CD14-positive monocyte (primary cell): ENCODE results near the gene DDX39A. TPM values are rescaled to one million over a fixed set of nuclear protein-coding genes. Genes with fewer than 3 reads are reported as not detected.

Experiments used
- DNase-seq, 3 donors: peaks; one replicate each; pipeline ENCODE4 v3.0.0-alpha.2; 2011 to 2022
- H2AFZ ChIP-seq: 2 replicates; pipeline ENCODE4 v1.6.0; 2012; ENCODE audit warnings: mild to moderate bottlenecking, low read depth, low read length, inconsistent platforms; ENCODE audit not compliant: insufficient read depth, poor library complexity, severe bottlenecking
- H3K27ac ChIP-seq, 2 donors: 1 replicate in 1 of 2; 2 replicates in 1 of 2; pipeline ENCODE4 v1.5.1; 2012 to 2013; ENCODE audit warnings: low read length in 2 of 2, control low read depth in 1 of 2, inconsistent platforms in 1 of 2, low read depth in 1 of 2, mild to moderate bottlenecking in 1 of 2
- H3K27me3 ChIP-seq, 2 donors: one replicate each; pipeline versions ENCODE4 v1.6.0 to v1.6.1; 2011 to 2013; ENCODE audit warnings: low read length in 2 of 2; ENCODE audit not compliant: control insufficient read depth in 2 of 2, insufficient read depth in 2 of 2
- H3K36me3 ChIP-seq, 2 donors: replicated peaks in 1 of 2; 1 replicate in 1 of 2; 2 replicates in 1 of 2; pipeline versions ENCODE4 v1.5.1 to v1.6.1; 2012 to 2013; ENCODE audit warnings: low read length in 2 of 2, control low read depth in 1 of 2, inconsistent platforms in 1 of 2, mild to moderate bottlenecking in 1 of 2; ENCODE audit not compliant: insufficient read depth in 2 of 2, control insufficient read depth in 1 of 2
- H3K4me1 ChIP-seq, 2 donors: 1 replicate in 1 of 2; 2 replicates in 1 of 2; pipeline versions ENCODE4 v1.5.1 to v1.6.1; 2012 to 2013; ENCODE audit warnings: low read length in 2 of 2, control low read depth in 1 of 2, inconsistent platforms in 1 of 2, mild to moderate bottlenecking in 1 of 2, moderate library complexity in 1 of 2; ENCODE audit not compliant: insufficient read depth in 2 of 2, control insufficient read depth in 1 of 2
- H3K4me2 ChIP-seq: replicated peaks from 2 replicates; pipeline ENCODE3; 2012; ENCODE audit warnings: low read length, moderate library complexity, mild to moderate bottlenecking; ENCODE audit not compliant: poor library complexity, severe bottlenecking; ENCODE audit errors: extremely low read depth
- H3K4me3 ChIP-seq, 3 experiments: fragments of 200-600 bp in 1 of 3; sonication (generic) in 1 of 3; replicated peaks in 1 of 3; 1 replicate in 2 of 3; 2 replicates in 1 of 3; pipeline ENCODE4 v1.5.1; 2011 to 2013; ENCODE audit warnings: low read length in 3 of 3, mild to moderate bottlenecking in 3 of 3, control low read depth in 2 of 3, low read depth in 2 of 3, inconsistent platforms in 1 of 3, moderate library complexity in 1 of 3
- H3K79me2 ChIP-seq: 2 replicates; pipeline ENCODE4 v1.6.0; 2012; ENCODE audit warnings: mild to moderate bottlenecking, control low read depth, inconsistent platforms, low read length, moderate library complexity; ENCODE audit not compliant: insufficient read depth
- H3K9ac ChIP-seq: 2 replicates; pipeline ENCODE4 v1.6.0; 2017; ENCODE audit warnings: low read length, mild to moderate bottlenecking; ENCODE audit not compliant: insufficient read depth, poor library complexity, severe bottlenecking
- H3K9me3 ChIP-seq, 2 donors: replicated peaks in 1 of 2; 1 replicate in 1 of 2; 2 replicates in 1 of 2; pipeline versions ENCODE4 v1.5.1 to v1.6.1; 2012 to 2013; ENCODE audit warnings: low read length in 2 of 2, control low read depth in 1 of 2; ENCODE audit not compliant: control insufficient read depth in 1 of 2, insufficient read depth in 1 of 2
- H4K20me1 ChIP-seq: 2 replicates; pipeline ENCODE4 v1.6.0; 2012; ENCODE audit warnings: mild to moderate bottlenecking, low read length, control low read depth, moderate library complexity; ENCODE audit not compliant: insufficient read depth
- H3K27ac Mint-ChIP-seq, 7 donors: one replicate each; pipeline ENCODE4 v1.8.0; 2020; ENCODE audit warnings: mild to moderate bottlenecking in 7 of 7, mixed read lengths in 7 of 7, moderate library complexity in 6 of 7, inconsistent platforms in 2 of 7
- H3K27me3 Mint-ChIP-seq, 3 donors: one replicate each; pipeline ENCODE4 v1.8.0; 2021 to 2022; ENCODE audit warnings: low read depth in 3 of 3, mild to moderate bottlenecking in 3 of 3, mixed read lengths in 3 of 3, moderate library complexity in 3 of 3, inconsistent platforms in 1 of 3
- H3K36me3 Mint-ChIP-seq, 2 donors: one replicate each; pipeline ENCODE4 v1.8.0; 2020; ENCODE audit warnings: mixed read lengths in 2 of 2, inconsistent platforms in 1 of 2, mild to moderate bottlenecking in 1 of 2
- H3K4me1 Mint-ChIP-seq: one replicate; pipeline ENCODE4 v1.8.0; 2020; ENCODE audit warnings: mild to moderate bottlenecking, mixed read lengths
- H3K4me3 Mint-ChIP-seq, 2 donors: one replicate each; pipeline ENCODE4 v1.8.0; 2020; ENCODE audit warnings: mild to moderate bottlenecking in 2 of 2, mixed read lengths in 2 of 2, moderate library complexity in 1 of 2
- H3K9me3 Mint-ChIP-seq, 7 donors: one replicate each; pipeline ENCODE4 v1.8.0; 2020 to 2022; ENCODE audit warnings: mixed read lengths in 7 of 7, mild to moderate bottlenecking in 6 of 7, moderate library complexity in 6 of 7, inconsistent platforms in 2 of 7
- WGBS: methylation state at CpG from one replicate; pipeline ENCODE4 v1.1.5; 2013; ENCODE audit warnings: missing lambda C conversion rate; ENCODE audit not compliant: insufficient coverage; 5-methylcytosine and 5-hydroxymethylcytosine counted together
- intact Hi-C, 2 donors: fragments of 100-400 bp; cut with micrococcal nuclease; formaldehyde crosslinking; loops; one replicate each; pipeline versions ENCODE4 v1.15.0 to v1.15.1; 2023
- polyA plus RNA-seq, 3 donors: library from polyadenylated mRNA; depleted of rRNA in 1 of 3; unstranded in 2 of 3; stranded (reverse) in 1 of 3; fragments of 300-500 nt in 2 of 3; fragments of >200 nt in 1 of 3; fragmentation: Illumina TruSeq in 2 of 3; gene quantifications; 1 replicate in 2 of 3; 2 replicates in 1 of 3; pipeline ENCODE4 v1.2.3, GENCODE V29; 2012 to 2021
- TF ChIP-seq, protein P1 (sequence below): fragments of 200-600 bp; IDR thresholded peaks from one replicate; pipeline ENCODE4 v1.8.0; 2022; ENCODE audit warnings: antibody characterized with exemption, mild to moderate bottlenecking

The DDX39A gene
- polyA plus RNA-seq, 3 donors = 78.7 to 187 (median 83.5) TPM

GRCh38 chr19:14416817-14417231 is 2.3 kb downstream of the DDX39A start:
- H3K4me1 ChIP-seq = peaks cover 35 to 42% of the 10 kb centered on the region in 2 donors
- no peak overlapping the region for H2AFZ ChIP-seq
- peaks cover 73% of the 10 kb centered on the region for H4K20me1 ChIP-seq
- peak overlapping the region in 1 of 3 experiments; percentile 33 for H3K4me3 ChIP-seq
- H3K27ac ChIP-seq = peak overlapping the region; percentile 19 to 59
- intact Hi-C loops = no loop called here
- H3K79me2 ChIP-seq = peaks cover 73% of the 10 kb centered on the region
- Mint-ChIP-seq H3K27me3 (peaks cover 0 to 18% (median 0%) of the 10 kb centered on the region in 3 donors), H3K4me1 (peaks cover 46% of the 10 kb centered on the region), H3K36me3 (peaks cover 20 to 30% of the 10 kb centered on the region in 2 donors), H3K27ac (peak overlapping the region; percentile 62 to 97 (median 77)), H3K4me3 (peak overlapping the region; percentile 30 to 53), H3K9me3 (peaks cover 0 to 1% (median 0%) of the 10 kb centered on the region in 7 donors)
- DNase-seq = peak in 2 of 3 donors; percentile 34 to 54
- no peaks in the 10 kb centered on the region for H3K9me3 ChIP-seq
- no peaks in the 10 kb centered on the region for H3K27me3 ChIP-seq
- peaks cover 17 to 23% of the 10 kb centered on the region in 2 donors for H3K36me3 ChIP-seq
- TF ChIP-seq, protein P1, sequence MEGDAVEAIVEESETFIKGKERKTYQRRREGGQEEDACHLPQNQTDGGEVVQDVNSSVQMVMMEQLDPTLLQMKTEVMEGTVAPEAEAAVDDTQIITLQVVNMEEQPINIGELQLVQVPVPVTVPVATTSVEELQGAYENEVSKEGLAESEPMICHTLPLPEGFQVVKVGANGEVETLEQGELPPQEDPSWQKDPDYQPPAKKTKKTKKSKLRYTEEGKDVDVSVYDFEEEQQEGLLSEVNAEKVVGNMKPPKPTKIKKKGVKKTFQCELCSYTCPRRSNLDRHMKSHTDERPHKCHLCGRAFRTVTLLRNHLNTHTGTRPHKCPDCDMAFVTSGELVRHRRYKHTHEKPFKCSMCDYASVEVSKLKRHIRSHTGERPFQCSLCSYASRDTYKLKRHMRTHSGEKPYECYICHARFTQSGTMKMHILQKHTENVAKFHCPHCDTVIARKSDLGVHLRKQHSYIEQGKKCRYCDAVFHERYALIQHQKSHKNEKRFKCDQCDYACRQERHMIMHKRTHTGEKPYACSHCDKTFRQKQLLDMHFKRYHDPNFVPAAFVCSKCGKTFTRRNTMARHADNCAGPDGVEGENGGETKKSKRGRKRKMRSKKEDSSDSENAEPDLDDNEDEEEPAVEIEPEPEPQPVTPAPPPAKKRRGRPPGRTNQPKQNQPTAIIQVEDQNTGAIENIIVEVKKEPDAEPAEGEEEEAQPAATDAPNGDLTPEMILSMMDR = no peak
- WGBS = 0% methylated on average over 1 of the region's 6 CpGs
- H3K9ac ChIP-seq = no peak overlapping the region
- H3K4me2 ChIP-seq = peak overlapping the region; percentile 91

GRCh38 chr19:14414926-14415690 is 4.0 kb downstream of the DDX39A start:
- H3K27me3 ChIP-seq = no peaks in the 10 kb centered on the region
- no peak overlapping the region for H3K4me3 ChIP-seq
- H3K9ac ChIP-seq = no peak overlapping the region
- peaks cover 90% of the 10 kb centered on the region for H4K20me1 ChIP-seq
- no peaks in the 10 kb centered on the region for H3K9me3 ChIP-seq
- H3K4me2 ChIP-seq = no peak overlapping the region
- Mint-ChIP-seq H3K9me3 (peaks cover 0 to 1% (median 0%) of the 10 kb centered on the region in 7 donors), H3K36me3 (peaks cover 31 to 46% of the 10 kb centered on the region in 2 donors), H3K27ac (peak overlapping the region; percentile 52 to 97 (median 80)), H3K4me3 (no peak overlapping the region), H3K4me1 (peaks cover 43% of the 10 kb centered on the region), H3K27me3 (peaks cover 0 to 18% (median 0%) of the 10 kb centered on the region in 3 donors)
- 94% methylated on average over 2 of the region's 8 CpGs for WGBS
- peaks cover 34 to 41% of the 10 kb centered on the region in 2 donors for H3K4me1 ChIP-seq
- peak overlapping the region in 1 of 2 donors; percentile 59 for H3K27ac ChIP-seq
- H3K79me2 ChIP-seq = peaks cover 90% of the 10 kb centered on the region
- intact Hi-C loops = no loop called here
- peaks cover 34 to 40% of the 10 kb centered on the region in 2 donors for H3K36me3 ChIP-seq
- H2AFZ ChIP-seq = no peak overlapping the region
- TF ChIP-seq, protein P1 = no peak
- DNase-seq = no peak
